ENCODE results near the gene RCAN1. TPM values are rescaled to one million over a fixed set of nuclear protein-coding genes. Genes with fewer than 3 reads are reported as not detected.
"Not testable (repeated sequence)": the region's sequence is repeated elsewhere in the genome, so short reads cannot be mapped to it uniquely, and the experiment has no call there.

The RCAN1 gene
- total RNA-seq, 1 donor from 2014 or later, result 17.6 TPM

DNA sequence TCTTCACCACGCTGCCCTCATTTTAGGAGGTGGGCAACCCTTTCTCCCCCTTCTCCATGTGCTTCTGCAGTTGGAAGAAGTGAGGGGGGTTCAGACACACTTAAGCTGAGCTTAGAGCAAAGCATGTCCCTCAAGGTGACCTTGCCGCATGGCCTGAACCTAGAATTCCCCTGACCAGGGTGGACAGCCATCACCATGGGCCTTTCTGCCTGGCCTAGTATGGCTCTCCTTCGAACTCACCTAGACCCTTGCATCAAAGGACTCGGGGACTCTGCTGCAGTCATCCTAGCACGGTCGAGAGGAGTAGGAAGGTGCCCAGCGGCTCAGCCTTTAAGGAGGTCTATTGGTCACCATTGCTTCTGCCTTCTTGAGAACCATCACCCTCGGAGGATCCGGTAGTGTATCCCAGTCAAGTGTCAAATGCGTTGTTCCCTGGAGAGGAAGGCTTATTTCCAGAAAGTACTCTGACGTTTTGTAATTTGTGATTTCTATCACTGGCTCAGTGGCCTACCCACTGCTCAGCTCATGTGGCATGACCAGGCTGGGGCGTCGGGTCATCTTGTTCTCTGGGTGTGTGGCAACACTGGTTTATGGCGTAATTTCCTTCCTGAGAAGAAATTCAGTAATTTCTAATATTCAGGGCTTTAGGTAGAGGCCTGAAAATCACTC lies 103.0 kb downstream of the RCAN1 start, which contains the start of gene KCNE1:
KCNE1 (minus strand) TSS at position 424 of the 669 bp plus-strand sequence. CDS start 62,576 bp downstream, outside the sequence.
- Mint-ChIP-seq H3K4me3 (no peak within 1 kb of the TSS), H3K27me3 (no peaks in the 10 kb centered on the region), H3K9me3 (no peaks in the 10 kb centered on the region), H3K4me1 (peaks cover 4% of the 10 kb centered on the region), H3K27ac (no peak within 1 kb of the TSS), H3K36me3 (ENCODE audit: low read depth) (no peaks in the 10 kb centered on the region)
- intact Hi-C loops (cut with micrococcal nuclease), result no loop called here
- DNase-seq, result no peak

DNA sequence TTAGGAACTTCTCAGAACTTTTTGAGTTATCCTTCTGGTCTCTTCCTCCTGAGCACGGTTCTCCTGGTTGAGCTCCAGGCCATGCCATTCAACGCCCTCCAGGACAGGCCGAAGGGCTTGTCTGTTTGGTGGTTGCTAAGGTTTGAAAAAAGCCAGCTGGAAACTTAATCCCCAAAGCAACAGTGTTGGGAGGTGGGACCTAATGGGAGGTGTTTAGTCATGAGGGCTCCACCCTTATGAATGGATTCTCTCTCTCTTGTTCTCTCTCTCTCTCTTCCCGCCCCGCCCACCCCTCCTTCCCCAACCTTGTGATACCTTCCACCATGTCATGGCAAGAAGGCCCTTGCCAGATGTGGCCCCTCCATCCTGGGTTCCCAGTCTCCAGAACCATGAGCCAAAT lies 103.7 kb downstream of the RCAN1 start:
- Mint-ChIP-seq H3K27me3 (no peaks in the 10 kb centered on the region), H3K27ac (no peak overlapping the region), H3K36me3 (ENCODE audit: low read depth) (no peaks in the 10 kb centered on the region), H3K4me1 (no peaks in the 10 kb centered on the region), H3K4me3 (no peak overlapping the region), H3K9me3 (no peaks in the 10 kb centered on the region)
- intact Hi-C loops (cut with micrococcal nuclease), result no loop called here
- no peak for DNase-seq

DNA sequence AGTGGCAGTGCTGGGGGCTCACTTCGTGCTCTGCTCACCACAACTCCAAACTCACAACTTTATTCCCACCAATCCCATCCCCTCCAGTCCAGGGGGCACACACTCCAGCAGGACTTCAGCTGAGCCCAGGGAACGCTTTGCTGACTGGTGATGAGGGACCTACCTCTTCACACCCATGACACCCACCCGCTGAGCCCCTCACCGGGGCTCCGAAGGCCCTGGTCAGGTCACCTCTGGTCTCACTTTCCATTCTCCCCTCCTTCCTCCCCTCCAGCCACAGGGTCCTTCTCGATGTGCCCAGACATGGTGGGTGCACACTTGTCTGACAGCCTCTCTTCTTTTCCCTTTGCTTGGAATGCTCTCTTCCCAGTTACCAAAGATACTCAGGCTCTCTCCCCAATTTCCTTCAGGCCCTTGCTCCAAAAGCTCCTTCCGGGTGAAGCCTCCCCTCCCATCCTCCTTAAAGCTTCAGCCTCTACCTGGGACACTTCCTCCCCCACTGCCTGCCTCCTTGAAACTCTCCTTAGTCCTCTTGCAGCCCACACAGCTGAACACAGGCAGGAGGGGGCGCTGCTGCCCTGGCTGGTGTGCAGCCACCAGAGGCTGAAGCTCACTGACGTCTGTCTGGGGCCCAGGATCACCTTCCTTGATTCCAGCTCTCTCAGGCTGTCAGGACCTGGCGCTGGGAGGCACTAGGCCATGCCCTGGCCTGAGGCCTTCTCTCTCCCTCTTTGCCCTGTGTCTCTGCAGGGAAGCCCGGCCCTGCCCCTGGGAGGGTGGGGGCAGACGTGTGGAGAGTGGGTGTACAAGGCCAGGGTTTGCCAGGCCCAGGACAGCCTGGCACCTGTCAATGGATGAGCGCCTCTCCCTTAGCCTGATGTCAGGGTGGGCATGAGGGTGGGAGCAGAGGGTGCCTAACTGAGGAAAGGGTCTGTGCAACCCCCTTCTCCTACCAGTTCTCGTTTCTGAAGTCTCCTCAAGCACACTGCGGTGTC lies 104.5 kb downstream of the RCAN1 start:
- H3K9me3 Mint-ChIP-seq, result no peaks in the 10 kb centered on the region
- no peak overlapping the region for H3K4me3 Mint-ChIP-seq
- DNase-seq, result peak; percentile 72
- no peaks in the 10 kb centered on the region for H3K27me3 Mint-ChIP-seq
- no peak overlapping the region for H3K27ac Mint-ChIP-seq
- H3K36me3 Mint-ChIP-seq (ENCODE audit: low read depth), result no peaks in the 10 kb centered on the region
- intact Hi-C loops (cut with micrococcal nuclease), result loop anchor here (1.0 kb wide), 1 partner anchor 120 kb away; no protein-coding TSS in a partner anchor
- H3K4me1 Mint-ChIP-seq, result no peaks in the 10 kb centered on the region

DNA sequence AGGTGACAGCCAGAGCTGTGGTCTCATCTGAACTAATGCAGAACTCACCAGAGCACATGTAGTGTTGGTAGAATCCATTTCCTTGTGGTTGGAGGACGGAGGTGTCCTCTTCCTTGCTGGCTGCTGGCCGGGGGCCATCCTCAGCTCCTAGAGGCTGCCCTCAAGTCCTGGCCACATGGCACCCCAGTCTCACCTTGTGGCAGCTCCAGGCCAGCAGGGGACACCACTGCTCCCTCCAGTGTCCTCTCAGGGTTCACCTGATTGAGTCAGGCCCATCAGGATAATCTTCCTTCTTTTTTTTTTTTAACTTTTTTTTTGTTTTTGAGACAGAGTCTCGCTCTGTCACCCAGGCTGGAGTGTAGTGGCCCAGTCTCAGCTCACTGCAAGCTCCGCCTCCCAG lies 105.8 kb downstream of the RCAN1 start:
- DNase-seq, result no peak
- Mint-ChIP-seq H3K36me3 (ENCODE audit: low read depth) (no peaks in the 10 kb centered on the region), H3K4me3 (no peak overlapping the region), H3K9me3 (no peaks in the 10 kb centered on the region), H3K4me1 (peaks cover 2% of the 10 kb centered on the region), H3K27ac (no peak overlapping the region), H3K27me3 (no peaks in the 10 kb centered on the region)
- intact Hi-C loops (cut with micrococcal nuclease), result no loop called here

DNA sequence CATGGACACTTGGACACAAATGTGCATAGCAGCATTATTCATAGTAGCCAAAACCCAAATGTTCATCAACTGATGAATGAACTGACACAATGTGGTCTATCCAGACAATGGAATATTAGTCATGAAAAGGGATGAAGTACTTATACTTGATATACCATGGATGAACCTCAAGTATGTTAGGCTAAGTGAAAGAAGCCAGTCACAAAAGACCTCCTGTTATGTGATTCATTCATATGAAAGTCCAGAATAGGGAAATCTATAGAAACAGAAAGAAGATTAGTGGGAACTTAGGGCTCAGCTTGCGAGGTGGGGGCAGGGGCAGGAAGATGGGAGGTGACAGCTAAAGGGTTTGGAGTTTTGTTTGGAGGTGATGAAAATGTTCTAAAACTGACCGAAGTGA lies 110.3 kb downstream of the RCAN1 start:
- H3K36me3 Mint-ChIP-seq (ENCODE audit: low read depth), result no peaks in the 10 kb centered on the region
- no peak overlapping the region for H3K4me3 Mint-ChIP-seq
- H3K27ac Mint-ChIP-seq, result no peak overlapping the region
- H3K9me3 Mint-ChIP-seq, result no peaks in the 10 kb centered on the region
- H3K27me3 Mint-ChIP-seq, result peaks cover 6% of the 10 kb centered on the region
- peaks cover 2% of the 10 kb centered on the region for H3K4me1 Mint-ChIP-seq
- intact Hi-C loops (cut with micrococcal nuclease), result no loop called here
- no peak for DNase-seq

DNA sequence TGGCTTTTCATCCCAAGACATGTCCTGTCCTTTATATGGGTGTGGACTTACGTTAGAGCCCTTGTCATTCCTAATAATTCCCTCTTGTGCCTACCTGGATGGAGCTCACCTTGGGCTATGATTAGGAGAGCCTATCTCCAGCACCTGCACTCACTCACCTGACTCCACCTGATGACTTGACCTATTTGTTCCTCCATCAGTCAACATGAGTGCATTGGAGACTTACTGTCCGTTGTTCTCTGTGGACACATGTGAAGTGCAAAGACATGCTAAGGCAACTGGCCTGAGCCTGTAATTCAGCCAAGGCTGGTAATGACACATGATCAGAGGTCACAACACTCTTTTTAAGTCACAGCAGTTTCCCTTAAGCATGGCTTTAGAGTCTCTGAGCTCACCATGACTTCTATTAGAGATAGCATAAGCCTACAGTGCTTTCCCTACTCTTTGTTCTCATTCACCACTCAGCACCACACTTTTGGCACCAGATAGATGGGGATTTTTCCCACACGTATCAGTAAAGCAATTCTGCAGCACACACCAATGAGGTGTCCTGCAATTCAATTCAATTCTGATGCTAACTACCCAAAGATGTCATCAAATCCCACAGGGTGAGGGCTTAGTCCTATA lies 112.3 kb downstream of the RCAN1 start:
- Mint-ChIP-seq H3K27ac (no peak overlapping the region), H3K27me3 (peaks cover 8% of the 10 kb centered on the region), H3K36me3 (ENCODE audit: low read depth) (no peaks in the 10 kb centered on the region), H3K4me3 (no peak overlapping the region), H3K9me3 (peaks cover 7% of the 10 kb centered on the region), H3K4me1 (peaks cover 2% of the 10 kb centered on the region)
- intact Hi-C loops (cut with micrococcal nuclease), result no loop called here
- DNase-seq, result no peak

DNA sequence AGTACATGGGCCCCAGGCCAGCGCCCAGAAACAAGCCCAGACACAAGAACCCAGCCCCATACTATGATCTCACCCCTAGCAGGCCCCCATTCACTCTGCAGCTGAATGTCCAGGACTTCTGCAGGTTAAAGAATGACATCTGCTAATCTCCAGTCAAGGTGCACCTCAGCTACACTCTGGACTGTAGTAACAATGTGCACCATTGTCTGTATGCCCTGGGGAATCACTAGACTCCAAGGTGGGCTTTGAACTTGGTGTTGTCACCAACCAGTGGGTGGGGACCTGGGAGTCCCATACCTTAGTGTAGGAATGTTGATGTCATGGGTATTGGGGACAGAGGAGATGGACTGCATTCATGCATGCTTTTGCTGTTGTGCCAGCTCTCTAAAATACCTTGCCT lies 113.2 kb downstream of the RCAN1 start:
- intact Hi-C loops (cut with micrococcal nuclease), result no loop called here
- no peak for DNase-seq
- Mint-ChIP-seq H3K4me1 (peaks cover 2% of the 10 kb centered on the region), H3K9me3 (peaks cover 7% of the 10 kb centered on the region), H3K27ac (no peak overlapping the region), H3K4me3 (no peak overlapping the region), H3K36me3 (ENCODE audit: low read depth) (no peaks in the 10 kb centered on the region), H3K27me3 (peaks cover 8% of the 10 kb centered on the region)

DNA sequence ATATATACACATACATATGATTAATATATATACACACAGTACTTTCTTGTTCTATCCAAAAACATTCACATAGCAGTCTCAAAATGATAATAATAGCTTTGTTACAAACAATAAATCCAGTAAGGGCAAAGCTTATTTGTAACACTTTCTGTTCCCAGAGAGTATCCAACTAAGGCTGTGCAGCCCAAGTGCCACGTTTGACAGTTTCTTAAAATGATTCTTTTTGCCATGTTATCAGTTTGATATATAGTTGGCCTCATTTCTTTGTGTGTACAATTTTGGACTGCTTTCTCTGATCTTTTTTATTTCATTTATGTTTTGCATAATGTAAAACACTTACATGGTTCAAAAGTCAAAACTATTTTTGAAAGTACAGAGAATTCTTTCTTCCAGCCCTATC lies 114.7 kb downstream of the RCAN1 start:
- Mint-ChIP-seq H3K9me3 (peaks cover 11% of the 10 kb centered on the region), H3K27me3 (peaks cover 8% of the 10 kb centered on the region), H3K36me3 (ENCODE audit: low read depth) (no peaks in the 10 kb centered on the region), H3K27ac (no peak overlapping the region), H3K4me1 (peaks cover 2% of the 10 kb centered on the region), H3K4me3 (no peak overlapping the region)
- intact Hi-C loops (cut with micrococcal nuclease), result no loop called here
- no peak for DNase-seq

DNA sequence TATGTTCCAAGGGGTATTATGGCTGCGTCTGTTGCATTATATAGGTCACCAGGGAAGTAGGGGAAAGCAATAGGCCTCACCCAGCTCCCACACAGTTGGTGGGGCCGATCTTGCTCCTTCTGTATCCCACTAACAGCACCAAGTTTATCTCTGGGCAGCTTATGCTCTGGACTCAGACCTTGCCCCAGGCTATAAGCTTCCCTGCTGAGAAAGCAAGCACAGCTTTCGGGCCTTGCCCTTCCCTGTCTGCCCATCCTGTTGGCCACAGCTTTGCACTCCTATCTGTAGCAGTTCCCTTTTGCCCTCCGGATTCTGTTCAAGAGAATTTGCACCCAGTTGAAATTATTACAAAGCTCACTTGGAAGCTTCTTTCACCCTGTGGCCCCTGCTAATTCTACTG lies 115.8 kb downstream of the RCAN1 start:
- DNase-seq, result no peak
- Mint-ChIP-seq H3K27me3 (peaks cover 8% of the 10 kb centered on the region), H3K4me3 (no peak overlapping the region), H3K9me3 (peaks cover 11% of the 10 kb centered on the region), H3K4me1 (no peaks in the 10 kb centered on the region), H3K27ac (no peak overlapping the region), H3K36me3 (ENCODE audit: low read depth) (no peaks in the 10 kb centered on the region)
- intact Hi-C loops (cut with micrococcal nuclease), result no loop called here

DNA sequence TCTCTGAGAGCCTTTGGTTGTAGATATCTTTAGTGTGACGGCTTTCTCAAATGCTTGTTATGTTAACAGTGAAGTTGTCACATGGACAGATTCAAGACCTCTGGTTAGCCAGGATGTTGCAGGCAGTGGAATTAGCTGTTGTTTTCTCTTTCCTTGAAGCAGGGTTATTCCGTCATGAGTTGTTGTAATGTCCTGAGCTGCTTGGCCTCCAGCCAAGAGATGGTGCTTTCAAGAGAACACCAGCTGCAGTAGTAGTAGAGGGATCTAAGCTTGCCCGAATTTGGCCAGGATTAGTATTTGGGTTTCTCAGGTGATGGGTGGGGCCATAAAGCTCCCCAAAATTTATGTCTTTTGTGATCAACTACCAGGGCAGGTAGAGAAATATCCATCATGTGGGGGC lies 116.3 kb downstream of the RCAN1 start:
- no peak for DNase-seq
- intact Hi-C loops (cut with micrococcal nuclease), result no loop called here

DNA sequence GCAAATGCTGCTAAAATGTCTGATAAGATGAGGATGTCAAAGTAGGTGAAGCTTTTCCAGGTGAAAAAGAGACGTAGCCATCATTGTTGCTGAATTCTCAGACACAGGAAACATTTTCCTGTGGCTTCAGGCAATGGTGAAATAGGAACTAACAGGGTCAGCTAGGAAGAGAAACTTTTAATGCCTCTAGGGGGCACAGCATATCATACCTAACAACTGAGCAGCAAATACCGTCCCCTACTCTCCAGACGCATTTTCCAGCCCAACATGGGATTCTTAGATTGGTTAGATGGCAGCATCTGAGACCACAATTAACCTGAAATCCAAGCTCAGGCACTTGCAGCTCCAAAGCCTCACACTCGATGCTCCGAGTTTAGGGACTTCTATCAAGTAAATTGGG lies 131.1 kb downstream of the RCAN1 start:
- H3K27ac Mint-ChIP-seq; H3K36me3 Mint-ChIP-seq (ENCODE audit: low read depth); intact Hi-C loops (cut with micrococcal nuclease); H3K9me3 Mint-ChIP-seq; H3K27me3 Mint-ChIP-seq; H3K4me1 Mint-ChIP-seq; H3K4me3 Mint-ChIP-seq; DNase-seq: not testable (repeated sequence)

More for the DNA sequence above, 116.3 kb downstream of the RCAN1 start:
- no peak overlapping the region for H3K4me3 Mint-ChIP-seq
- peaks cover 11% of the 10 kb centered on the region for H3K9me3 Mint-ChIP-seq
- H3K4me1 Mint-ChIP-seq, result no peaks in the 10 kb centered on the region
- H3K27ac Mint-ChIP-seq, result no peak overlapping the region
- H3K27me3 Mint-ChIP-seq, result peaks cover 8% of the 10 kb centered on the region
- H3K36me3 Mint-ChIP-seq (ENCODE audit: low read depth), result no peaks in the 10 kb centered on the region

DNA sequence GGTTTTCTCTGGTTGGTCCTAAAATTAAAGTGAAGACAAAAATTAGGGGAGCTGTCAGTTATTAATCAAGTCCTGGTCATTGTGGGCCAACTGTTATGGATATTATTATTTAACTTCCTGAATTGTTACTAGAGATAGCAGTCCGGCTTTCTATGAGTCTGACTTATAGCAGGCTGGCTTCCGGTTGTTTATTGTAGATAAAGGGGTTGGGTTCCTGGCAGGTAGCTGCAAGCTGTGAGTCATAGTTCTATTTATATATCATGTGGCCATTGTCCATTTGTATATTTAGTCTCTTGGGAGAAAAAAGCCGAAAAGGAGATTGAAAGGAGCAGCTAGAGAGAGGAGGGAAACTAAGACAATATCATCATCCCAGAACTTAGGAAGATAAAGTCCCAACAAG lies 131.5 kb downstream of the RCAN1 start:
- intact Hi-C loops (cut with micrococcal nuclease); H3K36me3 Mint-ChIP-seq (ENCODE audit: low read depth); H3K9me3 Mint-ChIP-seq; DNase-seq; H3K4me1 Mint-ChIP-seq; H3K4me3 Mint-ChIP-seq; H3K27ac Mint-ChIP-seq; H3K27me3 Mint-ChIP-seq: not testable (repeated sequence)

DNA sequence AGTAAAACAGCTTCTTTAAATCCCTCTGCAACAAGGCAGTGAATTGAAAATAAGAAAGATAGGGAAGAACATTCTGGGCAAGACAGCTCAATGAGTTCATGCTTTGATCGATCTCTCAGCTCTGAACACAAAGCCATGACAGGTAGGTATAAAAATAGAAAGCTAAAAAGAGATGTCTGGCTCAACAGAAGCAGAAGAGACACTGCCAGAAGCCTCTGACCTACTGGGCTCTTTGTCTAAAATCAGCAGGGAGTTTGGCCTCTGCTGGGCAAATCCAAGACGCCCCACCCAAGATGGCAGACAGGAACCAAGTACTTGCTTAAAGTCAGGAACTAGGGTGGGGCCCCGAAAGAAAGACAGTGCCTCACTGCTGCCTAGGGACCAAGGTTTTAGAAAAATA lies 147.6 kb downstream of the RCAN1 start:
- H3K27ac Mint-ChIP-seq; H3K27me3 Mint-ChIP-seq; H3K4me3 Mint-ChIP-seq; intact Hi-C loops (cut with micrococcal nuclease); DNase-seq; H3K36me3 Mint-ChIP-seq (ENCODE audit: low read depth); H3K4me1 Mint-ChIP-seq; H3K9me3 Mint-ChIP-seq: not testable (repeated sequence)

All from activated CD4-positive, alpha-beta T cell treated with anti-CD3 and anti-CD28 coated beads, Interleukin-2, amount 10 ng/mL, durations not matched to agents 24 days and 14 days (primary cell).